Mucosa of descending colon (tissue), 3 donors: ENCODE measurements around the gene DLGAP5. TPM values are rescaled to one million over a fixed set of nuclear protein-coding genes. Genes with fewer than 3 reads are reported as not detected.

Experiments
- ATAC-seq: fragments of 200-7000 bp; cut with Tn5 transposase; one replicate; pipeline ENCODE4 v1.9.1; 2020; ENCODE audit warnings: mild to moderate bottlenecking, moderate library complexity
- DNase-seq, 3 donors: peaks; one replicate each; pipeline ENCODE4 v3.0.0-alpha.2; 2020
- H3K36me3 ChIP-seq: fragments of 200-600 bp; one replicate; pipeline ENCODE4 v1.8.0; 2021; ENCODE audit warnings: low read depth, mild to moderate bottlenecking
- H3K4me1 ChIP-seq: fragments of 200-600 bp; one replicate; pipeline ENCODE4 v1.8.0; 2021; ENCODE audit warnings: low read depth, mild to moderate bottlenecking
- H3K4me3 ChIP-seq: fragments of 200-600 bp; one replicate; pipeline ENCODE4 v1.8.0; 2021; ENCODE audit warnings: mild to moderate bottlenecking
- H3K9me3 ChIP-seq: fragments of 200-600 bp; one replicate; pipeline ENCODE4 v1.8.0; 2021; ENCODE audit warnings: mild to moderate bottlenecking
- CTCF ChIP-seq: fragments of 200-600 bp; IDR thresholded peaks from one replicate; pipeline ENCODE4 v1.8.0; 2022; ENCODE audit warnings: antibody characterized with exemption, mild to moderate bottlenecking
- intact Hi-C, 2 donors: fragments of 100-400 bp; cut with DNase I in 1 of 2; cut with micrococcal nuclease in 1 of 2; formaldehyde crosslinking; loops; one replicate each; pipeline versions ENCODE4 v1.11.0 to v1.11.1; 2022; cut with DNase I, micrococcal nuclease
- total RNA-seq, 3 donors: library from RNA; stranded (reverse); fragmentation: NEBNext Ultra II Directional in 2 of 3; extraction: Animal tissue kit (Norgen Biotek cat#: 25700) in 2 of 3; gene quantifications; one replicate each; pipeline versions ENCODE4 v1.2.1 to v1.2.4, GENCODE V29; 2021 to 2023
- donor health status: DM: no; HTN: no; CAD: no; lungs with moderate emphysema.
- donor health status: DM: no; HTN: no; CAD: no.
- donor health status: DM: no; HTN: yes; CAD: no.

Gene DLGAP5
- total RNA-seq, 3 donors from 2014 or later, result 2.0 to 13.7 (median 3.3) TPM

GRCh38 chr14:55233591-55233990 lies 42.2 kb upstream of the DLGAP5 start:
- no peak for TF ChIP-seq CTCF
- H3K4me1 ChIP-seq, result no peaks in the 10 kb centered on the region
- H3K36me3 ChIP-seq, result no peaks in the 10 kb centered on the region
- intact Hi-C loops, result no loop called here
- ATAC-seq (no peak), DNase-seq (no peak)
- H3K4me3 ChIP-seq, result no peak overlapping the region
- no peaks in the 10 kb centered on the region for H3K9me3 ChIP-seq

- Histone ChIP-seq H3K36me3 (no peaks in the 10 kb centered on the region), H3K4me3 (no peak overlapping the region), H3K4me1 (no peaks in the 10 kb centered on the region), H3K9me3 (peaks cover 4% of the 10 kb centered on the region)
- no peak for DNase-seq
- no peak for ATAC-seq
- intact Hi-C loops, result no loop called here
- no peak for TF ChIP-seq CTCF
Measured at GRCh38 chr14:55228261-55228660, 36.9 kb upstream of the DLGAP5 start.

GRCh38 chr14:55223364-55223763 lies 32.0 kb upstream of the DLGAP5 start:
- no peak for DNase-seq
- Histone ChIP-seq H3K36me3 (no peaks in the 10 kb centered on the region), H3K9me3 (peaks cover 4% of the 10 kb centered on the region), H3K4me3 (no peak overlapping the region), H3K4me1 (no peaks in the 10 kb centered on the region)
- no peak for TF ChIP-seq CTCF
- intact Hi-C loops, result no loop called here
- ATAC-seq, result no peak

GRCh38 chr14:55221968-55222367 lies 30.6 kb upstream of the DLGAP5 start:
- Histone ChIP-seq H3K4me1 (no peaks in the 10 kb centered on the region), H3K9me3 (peaks cover 4% of the 10 kb centered on the region), H3K36me3 (no peaks in the 10 kb centered on the region), H3K4me3 (no peak overlapping the region)
- intact Hi-C loops, result no loop called here
- TF ChIP-seq CTCF, result no peak
- ATAC-seq (no peak), DNase-seq (no peak)

GRCh38 chr14:55221186-55221585 lies 29.8 kb upstream of the DLGAP5 start:
- ATAC-seq (no peak), DNase-seq (no peak)
- TF ChIP-seq CTCF, result no peak
- H3K4me1 ChIP-seq, result no peaks in the 10 kb centered on the region
- intact Hi-C loops, result no loop called here
- H3K36me3 ChIP-seq, result no peaks in the 10 kb centered on the region
- H3K9me3 ChIP-seq, result no peaks in the 10 kb centered on the region
- H3K4me3 ChIP-seq, result no peak overlapping the region

- H3K36me3 ChIP-seq, result no peaks in the 10 kb centered on the region
- TF ChIP-seq CTCF, result no peak
- intact Hi-C loops, result no loop called here
- DNase-seq (no peak), ATAC-seq (no peak)
- no peaks in the 10 kb centered on the region for H3K4me1 ChIP-seq
- no peak overlapping the region for H3K4me3 ChIP-seq
- H3K9me3 ChIP-seq, result no peaks in the 10 kb centered on the region
Measured at GRCh38 chr14:55220230-55220629, 28.8 kb upstream of the DLGAP5 start.
